ENCODE results near the gene RPL10A. TPM values are rescaled to one million over a fixed set of nuclear protein-coding genes. Genes with fewer than 3 reads are reported as not detected.
A peak's percentile ranks its signal among the peaks of the same experiment; 100 is the strongest.

Gene RPL10A
- total RNA-seq, 4 donors from 2014 or later = 952 to 1,436 (median 1,121) TPM

GRCh38 chr6:35448191-35448590, 20.0 kb upstream of the RPL10A start:
- H3K36me3 ChIP-seq = no peaks in the 10 kb centered on the region
- H3K9me3 ChIP-seq = no peaks in the 10 kb centered on the region
- WGBS, 2 donors = 71 to 76% methylated on average over 7 of the region's 7 CpGs
- no peak overlapping the region for H3K4me3 ChIP-seq
- DNase-seq (ENCODE audit: low spot score in 2 of 2) = no peak
- peaks cover 0 to 18% (median 5%) of the 10 kb centered on the region in 4 donors for H3K4me1 ChIP-seq
- TF ChIP-seq POLR2A (IDR thresholded peaks at IDR 0.05) (no peak), EP300 (IDR thresholded peaks at IDR 0.05) (no peak), CTCF (IDR thresholded peaks at IDR 0.05) (no peak)
- no peaks in the 10 kb centered on the region for H3K27me3 ChIP-seq
- H3K27ac ChIP-seq = no peak overlapping the region

GRCh38 chr6:35449287-35449881, 18.8 kb upstream of the RPL10A start:
- Histone ChIP-seq H3K27me3 (no peaks in the 10 kb centered on the region), H3K9me3 (no peaks in the 10 kb centered on the region), H3K4me3 (no peak overlapping the region), H3K27ac (no peak overlapping the region), H3K4me1 (peaks cover 0 to 30% (median 11%) of the 10 kb centered on the region in 4 donors), H3K36me3 (no peaks in the 10 kb centered on the region)
- no peak for DNase-seq (ENCODE audit: low spot score in 2 of 2)
- WGBS, 2 donors = 35 to 39% methylated on average over 14 of the region's 14 CpGs
- TF ChIP-seq CTCF (IDR thresholded peaks at IDR 0.05) = peak; percentile 63 to 84 (median 69)
- TF ChIP-seq POLR2A (IDR thresholded peaks at IDR 0.05) = no peak
- peak in 1 of 2 donors; percentile 16 for TF ChIP-seq EP300 (IDR thresholded peaks at IDR 0.05)

- DNase-seq (ENCODE audit: low spot score in 2 of 2) = no peak
- Histone ChIP-seq H3K4me3 (peak overlapping the region; percentile 48 to 73 (median 56)), H3K27ac (peak overlapping the region; percentile 31 to 85 (median 64)), H3K27me3 (no peaks in the 10 kb centered on the region), H3K36me3 (peaks cover 0 to 13% (median 0%) of the 10 kb centered on the region in 3 donors), H3K9me3 (no peaks in the 10 kb centered on the region), H3K4me1 (peaks cover 0 to 39% (median 15%) of the 10 kb centered on the region in 4 donors)
- no peak for TF ChIP-seq EP300 (IDR thresholded peaks at IDR 0.05)
- no peak for TF ChIP-seq POLR2A (IDR thresholded peaks at IDR 0.05)
- TF ChIP-seq CTCF (IDR thresholded peaks at IDR 0.05) = no peak
- WGBS, 2 donors = 13 to 17% methylated on average over 15 to 20 of the region's 20 CpGs
These were observed 16.6 kb upstream of the RPL10A start for GRCh38 chr6:35451354-35452182.

GRCh38 chr6:35452183-35453090, 15.8 kb upstream of the RPL10A start, which contains the start of gene FANCE:
FANCE (plus strand) TSS chr6:35452338; CDS start chr6:35452546, 208 bp downstream.
- H3K4me1 ChIP-seq = peaks cover 0 to 39% (median 15%) of the 10 kb centered on the region in 4 donors
- DNase-seq (ENCODE audit: low spot score in 2 of 2) = peak; percentile 95 to 98
- TF ChIP-seq EP300 (IDR thresholded peaks at IDR 0.05) (peak in 1 of 2 donors; percentile 79), POLR2A (IDR thresholded peaks at IDR 0.05) (peak in 1 of 2 donors; percentile 72), CTCF (IDR thresholded peaks at IDR 0.05) (peak in 2 of 5 experiments; percentile 11 to 23)
- WGBS, 2 donors = 1 to 2% methylated on average over 37 to 70 of the region's 87 CpGs
- H3K27me3 ChIP-seq = no peaks in the 10 kb centered on the region
- peak within 1 kb of the TSS; percentile 48 to 73 (median 56) for H3K4me3 ChIP-seq
- H3K27ac ChIP-seq = peak within 1 kb of the TSS; percentile 43 to 85 (median 76)
- no peaks in the 10 kb centered on the region for H3K9me3 ChIP-seq
- peaks cover 0 to 21% (median 0%) of the 10 kb centered on the region in 3 donors for H3K36me3 ChIP-seq

Measured in tibial nerve (tissue), 4 donors.